IMR-90 (cell line): Measurements from ENCODE around the gene PTK6.

Source experiments
- BHLHE40 ChIP-seq: fragments of 150-350 bp; IDR thresholded peaks from 2 replicates; pipeline ENCODE4 v1.6.1; 2016; ENCODE audit warnings: mild to moderate bottlenecking, low read depth, low read length
- CEBPB ChIP-seq: IDR thresholded peaks from 2 replicates; pipeline ENCODE4 v1.6.1; 2012; ENCODE audit warnings: low read depth, low read length, improper control_type of control experiment
- CHD1 ChIP-seq: IDR thresholded peaks from 2 replicates; pipeline ENCODE4 v1.6.1; 2012; ENCODE audit warnings: low read depth, low read length, improper control_type of control experiment
- CTCF ChIP-seq: conservative IDR thresholded peaks from 2 replicates; pipeline ENCODE4 v1.5.1; 2012; ENCODE audit warnings: mild to moderate bottlenecking, low read depth, low read length, improper control_type of control experiment
- MAFK ChIP-seq: IDR thresholded peaks from 2 replicates; pipeline ENCODE4 v1.6.1; 2012; ENCODE audit warnings: low read depth, low read length, improper control_type of control experiment
- MXI1 ChIP-seq: IDR thresholded peaks from 2 replicates; pipeline ENCODE4 v1.6.1; 2012; ENCODE audit warnings: low read depth, mild to moderate bottlenecking, low read length, moderate library complexity, borderline replicate concordance
- POLR2A ChIP-seq: IDR thresholded peaks from 2 replicates; pipeline ENCODE4 v1.6.1; 2012; ENCODE audit warnings: mild to moderate bottlenecking, low read depth, low read length
- RAD21 ChIP-seq: IDR thresholded peaks from 2 replicates; pipeline ENCODE4 v1.6.1; 2012; ENCODE audit warnings: low read length, improper control_type of control experiment
- RFX5 ChIP-seq: IDR thresholded peaks from 2 replicates; pipeline ENCODE4 v1.8.0; 2012; ENCODE audit warnings: low read depth, mild to moderate bottlenecking, low read length, moderate library complexity
- SMC3 ChIP-seq: fragments of 150-350 bp; IDR thresholded peaks from 2 replicates; pipeline ENCODE4 v1.6.1; 2016; ENCODE audit warnings: low read depth, mild to moderate bottlenecking, antibody characterized with exemption, low read length, moderate library complexity
- USF2 ChIP-seq: fragments of 150-350 bp; IDR thresholded peaks from 2 replicates; pipeline ENCODE4 v1.6.1; 2017; ENCODE audit warnings: mild to moderate bottlenecking, antibody characterized with exemption, low read length, low read depth
- TF ChIP-seq, protein P1 (sequence below): fragments of 150-350 bp; IDR thresholded peaks from 2 replicates; pipeline ENCODE4 v1.6.1; 2016; ENCODE audit warnings: low read depth, mild to moderate bottlenecking, low read length, moderate library complexity, borderline replicate concordance

- TF ChIP-seq, protein P1, sequence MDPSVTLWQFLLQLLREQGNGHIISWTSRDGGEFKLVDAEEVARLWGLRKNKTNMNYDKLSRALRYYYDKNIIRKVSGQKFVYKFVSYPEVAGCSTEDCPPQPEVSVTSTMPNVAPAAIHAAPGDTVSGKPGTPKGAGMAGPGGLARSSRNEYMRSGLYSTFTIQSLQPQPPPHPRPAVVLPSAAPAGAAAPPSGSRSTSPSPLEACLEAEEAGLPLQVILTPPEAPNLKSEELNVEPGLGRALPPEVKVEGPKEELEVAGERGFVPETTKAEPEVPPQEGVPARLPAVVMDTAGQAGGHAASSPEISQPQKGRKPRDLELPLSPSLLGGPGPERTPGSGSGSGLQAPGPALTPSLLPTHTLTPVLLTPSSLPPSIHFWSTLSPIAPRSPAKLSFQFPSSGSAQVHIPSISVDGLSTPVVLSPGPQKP, result no peak
- no peak for TF ChIP-seq CHD1
- no peak for TF ChIP-seq RFX5
- TF ChIP-seq POLR2A, result no peak
- no peak for TF ChIP-seq SMC3
- no peak for TF ChIP-seq USF2
- TF ChIP-seq MAFK, result no peak
- TF ChIP-seq CTCF, result no peak
- TF ChIP-seq RAD21, result no peak
- no peak for TF ChIP-seq MXI1
- TF ChIP-seq CEBPB, result no peak
- TF ChIP-seq BHLHE40, result no peak
Observed at GRCh38 chr20:63541371-63541770, 4.2 kb upstream of the PTK6 start.
